ENCODE data around the gene MVP.
A peak's percentile ranks its signal among the peaks of the same experiment; 100 is the strongest.
"Not testable (repeated sequence)": the region's sequence is repeated elsewhere in the genome, so short reads cannot be mapped to it uniquely, and the experiment has no call there.

Gene MVP

GRCh38 chr16:29842732-29843346, 22.6 kb downstream of the MVP start:
- DNase-seq (ENCODE audit: low read depth, low spot score): no peak

DNA sequence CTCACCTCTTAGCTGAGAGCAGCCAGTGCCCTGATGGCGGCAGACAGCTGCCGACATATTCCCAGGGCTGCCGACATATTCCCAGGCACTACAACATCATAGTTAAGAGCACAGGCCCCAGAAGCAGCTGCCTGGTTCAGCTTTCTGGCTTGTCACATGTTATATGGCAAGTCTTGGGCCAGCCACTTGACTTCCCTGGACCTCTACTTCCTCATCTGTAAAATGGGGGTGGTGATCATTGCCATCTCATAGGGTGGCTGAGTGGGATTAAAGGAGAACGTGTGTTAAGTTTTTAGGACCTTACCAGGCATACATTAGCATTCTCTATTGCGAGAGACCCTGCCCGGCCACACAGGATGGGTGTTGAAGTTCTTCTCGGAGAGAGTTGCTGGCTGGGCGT, 23.7 kb downstream of the MVP start:
- no peak for DNase-seq (ENCODE audit: low read depth, low spot score)

- DNase-seq (ENCODE audit: low read depth, low spot score): no peak
These were observed 24.5 kb downstream of the MVP start for GRCh38 chr16:29844575-29845331.

DNA sequence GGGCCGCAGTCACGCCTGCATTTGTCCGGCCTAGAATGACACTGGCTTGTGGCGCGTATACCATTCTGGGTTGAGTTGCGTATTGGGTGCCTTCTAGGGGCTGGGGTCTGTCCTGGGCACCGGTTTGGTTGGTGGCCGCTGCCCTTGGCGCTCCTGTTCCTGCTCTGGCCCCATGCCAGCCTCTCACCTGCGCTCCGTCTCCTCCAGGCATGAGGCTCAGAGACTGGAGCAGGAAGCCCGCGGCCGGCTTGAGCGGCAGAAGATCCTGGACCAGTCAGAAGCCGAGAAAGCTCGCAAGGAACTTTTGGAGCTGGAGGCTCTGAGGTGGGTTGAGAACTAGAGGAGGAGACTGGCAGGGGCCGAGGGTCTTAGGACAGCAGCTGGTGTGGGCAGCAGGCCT, 25.4 kb downstream of the MVP start:
- no peak for DNase-seq (ENCODE audit: low read depth, low spot score)

- peak; percentile 55 for DNase-seq (ENCODE audit: low read depth, low spot score)
These were observed 28.4 kb downstream of the MVP start for GRCh38 chr16:29848420-29849297.

DNA sequence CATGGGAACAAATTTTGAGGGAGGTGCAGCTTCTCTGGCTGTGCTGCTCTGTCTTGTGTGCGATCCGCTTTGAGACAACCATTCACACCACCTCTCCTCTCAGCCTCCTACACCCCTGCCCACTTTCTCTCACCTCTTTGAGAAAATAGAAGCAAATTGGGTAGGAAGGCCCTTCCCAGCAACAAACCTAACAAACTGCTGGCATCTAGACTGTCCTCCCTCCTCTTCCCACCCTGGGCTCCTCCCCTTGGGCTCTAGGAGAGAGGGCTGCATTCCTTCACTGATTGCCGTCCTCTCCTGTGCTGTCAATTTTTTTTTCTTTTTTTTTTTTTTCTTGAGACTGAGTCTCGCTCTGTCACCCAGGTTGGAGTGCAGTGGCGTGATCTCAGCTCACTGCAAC, 29.2 kb downstream of the MVP start:
- no peak for DNase-seq (ENCODE audit: low read depth, low spot score)

- no peak for DNase-seq (ENCODE audit: low read depth, low spot score)
These were observed 30.7 kb downstream of the MVP start for GRCh38 chr16:29850998-29851397.

DNA sequence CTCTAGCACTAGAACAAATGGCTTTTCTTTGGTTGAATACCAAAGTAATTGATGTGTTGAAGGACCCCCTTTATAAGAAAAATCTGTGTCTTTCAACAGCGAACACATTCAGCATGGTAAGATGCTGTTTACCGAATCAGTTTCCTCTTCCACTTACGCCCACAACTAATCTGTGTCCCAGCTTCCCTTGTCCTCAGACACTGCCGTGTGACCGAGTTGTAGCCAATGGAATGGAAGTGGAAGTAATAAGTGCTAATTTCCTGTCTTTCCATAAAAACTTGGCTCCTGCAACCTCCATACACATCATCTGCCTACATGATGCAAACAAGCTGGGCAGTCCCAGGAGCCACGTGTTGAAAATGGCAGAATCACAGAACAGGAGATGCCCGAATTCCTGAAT, 32.4 kb downstream of the MVP start:
- DNase-seq (ENCODE audit: low read depth, low spot score): no peak

DNA sequence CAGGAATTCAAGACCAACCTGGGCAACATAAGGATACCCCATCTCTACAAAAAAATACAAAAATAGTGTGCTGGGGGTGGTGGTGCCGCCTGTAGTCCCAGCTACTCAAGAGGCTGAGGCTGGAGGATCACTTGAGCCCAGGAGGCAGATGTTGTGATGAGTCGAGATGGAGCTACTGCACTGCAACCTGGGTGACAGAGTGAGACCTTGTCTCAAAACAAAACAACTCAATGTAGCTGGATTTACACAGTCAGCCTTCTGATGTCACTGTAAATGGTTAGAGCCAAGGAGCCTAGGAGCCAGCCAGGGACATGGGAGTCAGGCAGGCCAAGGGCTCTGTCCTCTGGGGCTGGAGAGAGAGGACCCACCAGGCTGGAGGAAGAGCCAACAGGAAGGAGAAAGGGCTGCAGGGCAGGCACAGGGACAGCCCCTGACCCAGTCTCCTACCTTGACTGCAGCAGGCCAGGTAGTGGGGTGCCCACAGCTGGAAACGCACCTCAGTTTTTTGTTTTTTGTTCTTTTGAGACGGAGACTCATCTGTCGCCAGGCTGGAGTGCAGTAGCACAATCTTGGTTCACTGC, 34.3 kb downstream of the MVP start:
- DNase-seq (ENCODE audit: low read depth, low spot score): no peak

DNA sequence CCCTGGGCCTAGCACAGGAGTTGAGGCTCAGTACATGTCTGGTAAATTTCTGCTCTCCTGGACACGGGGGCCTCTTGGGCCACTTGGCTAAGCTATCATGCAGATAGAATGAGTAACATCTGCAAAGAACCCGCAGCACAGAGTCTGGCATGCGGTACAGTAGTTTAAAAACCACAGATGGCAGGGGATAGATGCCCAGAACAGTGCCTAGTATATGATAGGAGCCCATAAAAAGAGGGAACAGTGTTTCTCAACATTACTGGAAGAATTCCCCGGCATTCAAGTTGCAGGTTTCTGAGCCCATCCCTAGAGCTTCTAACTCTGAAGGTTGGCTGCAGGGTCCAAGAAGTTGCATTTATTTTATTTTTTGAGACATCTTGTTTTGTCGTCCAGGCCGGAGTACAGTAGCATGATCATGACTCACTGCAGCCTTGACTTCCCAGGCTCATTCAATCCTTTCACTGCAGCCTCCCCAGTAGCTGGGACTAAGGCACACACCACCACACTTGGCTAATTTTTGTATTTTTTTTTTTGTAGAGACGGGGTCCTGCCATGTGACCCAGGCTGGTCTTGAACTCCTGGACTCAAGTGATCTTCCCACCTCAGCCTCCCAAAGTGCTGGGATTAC, 37.0 kb downstream of the MVP start:
- DNase-seq (ENCODE audit: low read depth, low spot score): no peak

DNA sequence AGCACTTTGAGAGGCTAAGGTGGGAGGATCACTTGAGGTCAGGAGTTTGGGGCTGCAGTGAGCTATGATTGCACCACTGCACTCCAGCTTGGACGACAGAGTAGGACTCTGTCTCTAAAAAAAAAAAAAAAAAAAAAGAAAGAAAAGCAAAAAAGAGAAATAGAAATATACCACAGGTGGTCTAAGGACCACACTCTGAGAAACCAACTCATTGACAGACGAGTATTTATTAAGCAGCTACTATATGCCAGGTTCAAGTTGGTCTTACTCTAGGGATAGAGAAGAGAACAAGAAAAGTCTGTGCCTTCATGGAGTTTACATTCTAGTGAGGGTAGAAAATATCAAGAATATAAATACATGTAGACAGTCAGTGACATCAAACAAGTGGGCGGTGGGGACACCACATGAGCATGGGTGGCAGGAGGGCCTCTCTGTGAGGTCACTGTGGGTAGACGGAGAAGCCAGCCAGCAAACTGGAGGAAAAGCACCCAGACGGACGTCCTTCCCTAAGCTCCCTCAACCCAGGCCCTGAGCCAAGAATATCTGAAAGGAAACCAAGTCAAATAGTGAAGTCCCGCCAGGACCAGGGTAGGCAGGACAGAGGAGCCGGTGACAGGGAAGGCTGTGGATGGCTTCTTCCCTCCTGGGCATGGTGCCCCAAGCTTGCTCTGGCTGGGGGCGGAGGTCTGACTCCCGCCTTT, 38.0 kb downstream of the MVP start:
- no peak for DNase-seq (ENCODE audit: low read depth, low spot score)

- no peak for DNase-seq (ENCODE audit: low read depth, low spot score)
These were observed 38.7 kb downstream of the MVP start for GRCh38 chr16:29858974-29859373.

GRCh38 chr16:29860218-29860617, 40.0 kb downstream of the MVP start:
- DNase-seq (ENCODE audit: low read depth, low spot score): no peak

GRCh38 chr16:29862383-29862883, 42.2 kb downstream of the MVP start:
- DNase-seq (ENCODE audit: low read depth, low spot score): no peak

DNA sequence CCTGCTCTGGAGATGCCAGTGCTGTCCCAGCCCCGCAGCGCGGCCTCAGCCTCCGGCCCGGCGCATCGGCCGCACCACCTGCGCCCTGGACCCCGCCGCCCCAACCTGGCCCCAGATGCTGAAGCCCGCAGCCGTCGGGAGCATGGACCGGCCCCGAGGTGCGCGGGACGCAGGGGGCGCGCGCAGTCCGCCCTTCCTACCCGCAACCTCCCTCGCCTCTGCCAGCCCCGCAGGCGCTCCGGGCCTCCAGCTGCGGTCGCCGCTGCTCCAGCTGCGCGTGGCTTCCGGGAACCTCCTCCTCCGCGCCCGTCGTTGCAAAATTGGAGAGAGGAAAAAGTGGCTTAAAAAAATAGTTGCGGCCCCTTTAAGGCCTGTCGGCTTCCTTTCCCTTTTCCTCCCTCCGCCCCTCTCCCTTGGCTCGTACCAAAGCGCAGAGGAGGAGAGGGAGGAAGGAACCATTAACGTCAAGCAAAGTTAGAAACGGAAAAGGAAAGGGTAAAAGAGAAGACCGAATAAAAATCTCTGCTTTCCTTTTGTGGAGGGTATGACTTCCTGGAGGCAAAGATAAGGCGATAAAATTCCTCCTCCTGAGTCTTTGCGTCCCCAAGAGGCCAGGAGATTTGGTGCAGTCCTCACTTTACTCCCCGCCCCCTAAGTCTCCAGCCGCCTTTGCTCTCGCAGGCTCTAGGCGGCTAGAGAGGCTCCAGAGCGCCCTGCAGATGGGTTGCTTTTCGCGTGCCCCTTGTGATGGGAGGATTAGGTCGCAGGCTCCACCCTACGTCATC, 42.8 kb downstream of the MVP start, which contains the start of gene CDIPT:
CDIPT (minus strand) TSS at position 343 of the 785 bp plus-strand sequence. CDS start 369 bp downstream, outside the sequence.
- peak; percentile 87 for DNase-seq (ENCODE audit: low read depth, low spot score)

- no peak for DNase-seq (ENCODE audit: low read depth, low spot score)
These were observed 43.4 kb downstream of the MVP start for GRCh38 chr16:29863669-29863984.

DNA sequence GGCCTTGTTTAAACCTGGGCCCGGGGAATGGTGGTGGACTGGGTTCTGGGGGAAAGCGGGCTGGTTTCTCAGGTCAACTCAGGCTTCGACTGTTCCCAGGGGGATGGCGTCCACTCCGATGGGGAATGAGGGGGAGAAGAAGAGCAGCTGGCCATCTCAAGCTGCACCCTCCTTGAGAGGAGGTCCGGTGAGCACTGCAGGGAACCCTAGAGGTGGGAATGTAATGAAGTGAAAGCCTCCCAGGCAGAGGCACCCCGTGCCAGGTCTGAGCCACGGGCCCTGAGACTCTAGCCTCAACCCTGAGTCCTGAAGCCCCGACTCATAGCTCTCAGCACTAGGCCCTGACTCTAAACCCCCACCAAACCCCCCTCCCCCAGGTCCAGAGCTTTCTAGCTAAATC, 43.9 kb downstream of the MVP start:
- DNase-seq (ENCODE audit: low read depth, low spot score): no peak

- DNase-seq (ENCODE audit: low read depth, low spot score): no peak
These were observed 48.2 kb downstream of the MVP start for GRCh38 chr16:29868396-29869009.

DNA sequence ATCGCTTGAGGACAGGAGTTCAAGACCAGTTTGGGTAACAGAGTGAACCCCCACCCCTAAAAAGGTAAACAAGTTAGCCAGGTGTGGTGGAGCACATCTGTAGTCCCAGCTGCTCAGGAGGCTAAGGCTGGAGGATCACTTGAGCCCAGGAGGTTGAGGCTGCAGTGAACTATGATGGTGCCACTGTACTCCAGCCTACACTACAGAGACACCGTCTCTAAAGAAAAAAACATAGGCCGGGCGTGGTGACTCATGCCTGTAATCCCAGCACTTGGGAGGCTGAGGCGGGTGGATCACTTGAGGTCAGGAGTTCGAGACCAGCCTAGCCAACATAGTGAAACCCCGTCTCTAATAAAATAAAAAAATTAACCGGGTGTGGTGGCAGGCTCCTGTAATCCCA, 48.8 kb downstream of the MVP start:
- DNase-seq (ENCODE audit: low read depth, low spot score): not testable (repeated sequence)
